Left ventricle myocardium inferior (tissue), 1 donor: ENCODE results near the gene CDK5. TPM values are rescaled to one million over a fixed set of nuclear protein-coding genes. Genes with fewer than 3 reads are reported as not detected.

ENCODE experiments used
- DNase-seq: peaks from one replicate; pipeline ENCODE4 v3.0.0-alpha.2; 2020
- H3K27ac ChIP-seq: fragments of 200-600 bp; replicated peaks from 2 replicates; pipeline ENCODE4 v1.8.0; 2021
- H3K27me3 ChIP-seq: fragments of 200-600 bp; 2 replicates; pipeline ENCODE4 v1.8.0; 2021; ENCODE audit warnings: low read depth
- H3K36me3 ChIP-seq: fragments of 200-600 bp; 2 replicates; pipeline ENCODE4 v1.8.0; 2021
- H3K4me1 ChIP-seq: fragments of 200-600 bp; 2 replicates; pipeline ENCODE4 v1.8.0; 2021
- H3K4me3 ChIP-seq: fragments of 200-600 bp; 2 replicates; pipeline ENCODE4 v1.8.0; 2021; ENCODE audit warnings: mild to moderate bottlenecking, moderate library complexity
- H3K9me3 ChIP-seq: fragments of 200-600 bp; replicated peaks from 2 replicates; pipeline ENCODE4 v1.8.0; 2021
- intact Hi-C: fragments of 100-400 bp; cut with micrococcal nuclease; formaldehyde crosslinking; loops from one replicate; pipeline ENCODE4 v1.11.0; 2022
- total RNA-seq: library from RNA; stranded (reverse); fragmentation: NEBNext Ultra II Directional; extraction: Animal tissue kit (Norgen Biotek cat#: 25700); gene quantifications from one replicate; pipeline ENCODE4 v1.2.1, GENCODE V29; 2021
- TF ChIP-seq, protein P1 (sequence below): fragments of 200-600 bp; IDR thresholded peaks from 2 replicates; pipeline ENCODE4 v1.8.0; 2021; ENCODE audit warnings: antibody characterized with exemption, mild to moderate bottlenecking, borderline replicate concordance
- donor health status: DM: no; HTN: yes; CAD: no; lungs with severe emphysema.

CDK5 gene
- total RNA-seq, 1 donor from 2014 or later = 9.6 TPM

DNA sequence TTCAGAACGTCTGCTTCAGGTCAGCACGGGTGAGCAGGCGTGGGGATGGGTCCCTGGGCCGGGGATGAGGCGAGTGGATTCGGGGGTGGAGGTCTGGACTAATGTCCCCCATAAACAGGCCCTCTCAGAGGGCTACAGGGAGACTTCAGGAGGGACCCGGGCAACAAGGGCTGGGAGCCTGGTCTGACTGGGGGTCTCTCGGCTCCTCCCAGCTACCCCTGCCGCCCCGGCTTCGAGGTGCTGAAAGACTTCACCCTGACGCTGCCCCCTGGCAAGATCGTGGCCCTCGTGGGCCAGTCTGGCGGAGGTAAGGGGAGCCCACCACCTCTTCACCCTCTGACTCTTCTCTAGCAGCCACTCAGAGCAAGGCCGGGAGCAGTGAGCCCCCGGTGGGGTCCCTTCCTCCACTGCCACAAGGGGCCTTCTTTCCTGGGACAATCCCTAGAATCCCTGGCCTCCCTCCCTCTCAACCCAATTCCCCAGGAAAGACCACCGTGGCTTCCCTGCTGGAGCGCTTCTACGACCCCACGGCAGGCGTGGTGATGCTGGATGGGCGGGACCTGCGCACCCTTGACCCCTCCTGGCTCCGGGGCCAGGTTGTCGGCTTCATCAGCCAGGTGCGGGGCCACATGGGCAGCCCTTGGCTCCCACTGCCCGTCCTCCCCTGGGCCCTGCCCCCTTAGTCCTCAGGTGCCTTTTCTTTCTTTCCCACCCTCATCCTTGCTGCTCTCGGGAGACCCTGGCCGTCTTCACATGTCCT is 16.9 kb downstream of the CDK5 start:
- intact Hi-C loops = no loop called here
- TF ChIP-seq, protein P1, sequence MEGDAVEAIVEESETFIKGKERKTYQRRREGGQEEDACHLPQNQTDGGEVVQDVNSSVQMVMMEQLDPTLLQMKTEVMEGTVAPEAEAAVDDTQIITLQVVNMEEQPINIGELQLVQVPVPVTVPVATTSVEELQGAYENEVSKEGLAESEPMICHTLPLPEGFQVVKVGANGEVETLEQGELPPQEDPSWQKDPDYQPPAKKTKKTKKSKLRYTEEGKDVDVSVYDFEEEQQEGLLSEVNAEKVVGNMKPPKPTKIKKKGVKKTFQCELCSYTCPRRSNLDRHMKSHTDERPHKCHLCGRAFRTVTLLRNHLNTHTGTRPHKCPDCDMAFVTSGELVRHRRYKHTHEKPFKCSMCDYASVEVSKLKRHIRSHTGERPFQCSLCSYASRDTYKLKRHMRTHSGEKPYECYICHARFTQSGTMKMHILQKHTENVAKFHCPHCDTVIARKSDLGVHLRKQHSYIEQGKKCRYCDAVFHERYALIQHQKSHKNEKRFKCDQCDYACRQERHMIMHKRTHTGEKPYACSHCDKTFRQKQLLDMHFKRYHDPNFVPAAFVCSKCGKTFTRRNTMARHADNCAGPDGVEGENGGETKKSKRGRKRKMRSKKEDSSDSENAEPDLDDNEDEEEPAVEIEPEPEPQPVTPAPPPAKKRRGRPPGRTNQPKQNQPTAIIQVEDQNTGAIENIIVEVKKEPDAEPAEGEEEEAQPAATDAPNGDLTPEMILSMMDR = no peak
- no peak overlapping the region for H3K4me3 ChIP-seq
- peaks cover 40% of the 10 kb centered on the region for H3K36me3 ChIP-seq
- H3K9me3 ChIP-seq = no peaks in the 10 kb centered on the region
- no peaks in the 10 kb centered on the region for H3K27me3 ChIP-seq
- no peak for DNase-seq
- H3K4me1 ChIP-seq = peaks cover 22% of the 10 kb centered on the region
- no peak overlapping the region for H3K27ac ChIP-seq

DNA sequence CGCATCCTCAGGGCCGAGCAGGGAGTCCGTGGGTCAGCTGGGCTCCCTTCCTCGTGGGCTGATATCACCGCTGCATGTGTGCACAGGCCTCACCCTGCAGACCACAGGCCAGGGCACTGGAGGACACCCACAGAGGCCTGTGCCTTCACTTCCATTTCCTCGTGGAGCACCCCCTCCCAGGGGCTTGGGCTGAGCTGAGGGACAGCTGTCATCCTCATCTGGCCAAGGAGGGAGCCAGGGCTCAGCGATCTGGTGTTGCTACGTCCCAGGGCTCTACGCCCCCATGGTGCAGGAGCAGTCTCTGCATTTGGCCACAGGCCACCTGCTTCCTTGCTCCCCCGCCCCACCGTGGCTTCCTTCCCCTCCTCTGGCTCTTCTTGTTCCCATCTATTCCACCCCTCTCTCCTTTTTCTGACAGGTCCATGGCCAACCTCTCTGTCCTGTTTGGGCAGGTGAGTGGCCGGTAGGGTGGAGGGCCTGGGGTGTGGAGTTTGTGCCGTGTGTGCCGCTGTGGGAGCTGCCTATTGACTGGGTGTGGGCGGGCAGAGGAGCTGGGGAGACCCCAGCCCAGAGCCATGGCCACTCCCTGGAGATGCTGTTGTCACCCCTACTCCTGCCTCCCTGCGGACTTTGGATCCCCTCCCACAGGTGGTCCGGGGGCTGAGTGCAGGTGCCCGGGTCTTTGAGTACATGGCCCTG is 17.7 kb downstream of the CDK5 start:
- H3K36me3 ChIP-seq = peaks cover 44% of the 10 kb centered on the region
- H3K9me3 ChIP-seq = no peaks in the 10 kb centered on the region
- TF ChIP-seq, protein P1 = no peak
- H3K27ac ChIP-seq = peak overlapping the region; percentile 60
- no peaks in the 10 kb centered on the region for H3K27me3 ChIP-seq
- peaks cover 27% of the 10 kb centered on the region for H3K4me1 ChIP-seq
- no peak overlapping the region for H3K4me3 ChIP-seq
- DNase-seq = no peak
- intact Hi-C loops = loop anchor here (10.0 kb wide), 1 partner anchor 65 kb away; no protein-coding TSS in a partner anchor

DNA sequence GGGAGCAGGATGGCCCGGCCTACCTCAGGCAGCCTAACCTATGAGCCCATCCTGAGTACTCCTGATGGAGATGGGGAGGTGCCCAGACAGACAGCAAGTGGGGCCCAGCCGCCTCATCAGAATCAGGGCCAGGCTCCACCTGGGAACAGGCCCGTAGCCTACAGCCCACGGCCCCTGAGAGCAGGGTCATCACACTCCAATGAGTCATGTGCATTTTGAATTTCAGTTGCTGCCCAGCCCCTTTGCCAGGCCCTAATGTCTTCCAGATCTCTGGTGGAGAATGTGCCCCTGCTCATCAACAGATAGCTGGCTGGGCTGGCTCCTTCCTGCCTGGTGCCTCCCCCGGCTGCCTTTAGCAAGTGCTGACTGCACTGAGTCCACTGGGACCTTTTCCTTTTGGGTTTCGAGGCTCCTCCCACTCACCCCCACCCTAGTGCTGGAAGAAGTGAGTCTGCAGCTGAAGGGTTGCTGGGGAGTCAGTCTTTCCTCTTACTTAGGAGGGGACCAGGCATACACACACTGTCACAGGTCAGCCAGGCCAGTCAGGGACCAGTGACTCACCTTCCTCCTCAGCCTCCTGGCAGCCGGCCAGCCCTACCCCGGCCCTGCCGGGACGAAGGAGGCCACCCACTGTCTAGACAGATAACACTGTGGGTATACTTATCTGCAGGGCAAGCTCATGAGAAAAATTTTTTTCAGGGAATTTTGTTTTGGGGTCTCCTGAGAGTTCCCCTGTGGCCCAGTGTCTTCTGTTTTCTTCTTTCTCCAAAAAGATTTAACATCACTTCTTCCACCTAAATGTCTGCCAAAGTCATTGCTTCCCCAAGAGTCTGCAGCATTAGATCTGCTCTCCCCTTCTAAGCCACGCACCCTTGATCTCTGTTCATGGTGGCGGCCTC is 18.5 kb downstream of the CDK5 start:
- H3K27me3 ChIP-seq = no peaks in the 10 kb centered on the region
- TF ChIP-seq, protein P1 = no peak
- peak overlapping the region; percentile 60 for H3K27ac ChIP-seq
- no peaks in the 10 kb centered on the region for H3K9me3 ChIP-seq
- intact Hi-C loops = loop anchor here (10.0 kb wide), 1 partner anchor 66 kb away; no protein-coding TSS in a partner anchor
- DNase-seq = peak; percentile 59
- H3K36me3 ChIP-seq = peaks cover 45% of the 10 kb centered on the region
- H3K4me1 ChIP-seq = peaks cover 35% of the 10 kb centered on the region
- no peak overlapping the region for H3K4me3 ChIP-seq

DNA sequence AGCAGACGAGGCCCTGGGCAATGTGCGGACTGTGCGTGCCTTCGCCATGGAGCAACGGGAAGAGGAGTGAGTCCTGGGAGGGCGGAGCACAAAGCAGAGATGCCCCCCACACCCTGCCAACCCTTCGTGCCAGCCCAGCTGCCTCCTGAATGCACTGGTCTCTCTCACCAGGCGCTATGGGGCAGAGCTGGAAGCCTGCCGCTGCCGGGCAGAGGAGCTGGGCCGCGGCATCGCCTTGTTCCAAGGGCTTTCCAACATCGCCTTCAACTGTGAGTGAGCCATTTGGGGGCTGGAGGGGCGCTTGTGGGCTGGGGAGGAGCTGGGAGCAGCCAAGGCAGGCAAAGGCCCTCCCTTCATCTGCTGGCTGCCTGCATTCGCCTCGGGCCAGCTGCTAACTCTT is 21.8 kb downstream of the CDK5 start:
- H3K9me3 ChIP-seq = no peaks in the 10 kb centered on the region
- peak overlapping the region; percentile 14 for H3K4me3 ChIP-seq
- TF ChIP-seq, protein P1 = no peak
- intact Hi-C loops = loop anchor here (10.0 kb wide), 1 partner anchor 69 kb away; no protein-coding TSS in a partner anchor
- no peaks in the 10 kb centered on the region for H3K27me3 ChIP-seq
- peaks cover 39% of the 10 kb centered on the region for H3K4me1 ChIP-seq
- H3K27ac ChIP-seq = peak overlapping the region; percentile 27
- no peak for DNase-seq
- H3K36me3 ChIP-seq = peaks cover 39% of the 10 kb centered on the region

DNA sequence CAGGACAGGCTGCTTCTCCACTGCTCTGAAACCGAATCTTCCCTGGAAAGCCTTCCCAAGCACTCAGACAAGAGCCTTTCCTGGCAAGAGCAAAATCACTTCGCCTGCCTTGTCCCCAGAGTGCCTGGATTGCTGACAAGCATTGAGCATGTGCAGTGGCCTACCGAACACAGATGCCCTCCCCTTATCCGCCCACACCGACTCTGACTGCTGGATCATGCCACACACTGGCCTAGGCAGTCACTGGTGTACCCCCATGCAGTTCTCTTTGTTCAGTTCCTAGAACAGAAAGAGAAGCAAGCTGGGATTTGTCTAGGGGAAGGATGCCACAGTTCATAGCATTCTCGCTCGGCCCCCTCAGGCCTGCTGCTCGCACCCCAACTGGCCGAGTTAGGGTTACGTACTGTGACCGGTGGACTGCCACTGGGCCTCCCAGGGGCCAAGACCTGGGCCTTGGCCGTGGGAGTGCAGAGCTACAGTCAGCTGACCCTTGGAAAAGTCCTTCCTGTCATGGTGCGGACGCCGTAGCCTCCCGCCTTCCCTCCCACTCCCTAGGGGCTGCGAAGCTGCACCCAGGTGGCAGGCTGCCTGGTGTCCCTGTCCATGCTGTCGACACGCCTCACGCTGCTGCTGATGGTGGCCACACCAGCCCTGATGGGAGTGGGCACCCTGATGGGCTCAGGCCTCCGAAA is 22.5 kb downstream of the CDK5 start:
- Histone ChIP-seq H3K4me3 (no peak overlapping the region), H3K9me3 (no peaks in the 10 kb centered on the region), H3K27ac (peak overlapping the region; percentile 71), H3K27me3 (no peaks in the 10 kb centered on the region), H3K36me3 (peaks cover 39% of the 10 kb centered on the region), H3K4me1 (peaks cover 40% of the 10 kb centered on the region)
- intact Hi-C loops = loop anchor here (10.0 kb wide), 1 partner anchor 70 kb away; no protein-coding TSS in a partner anchor
- TF ChIP-seq, protein P1 = no peak
- peak; percentile 43 for DNase-seq
